DMS53 treated with DMSO at 0.1 percent for 48 hours (cell line): ENCODE measurements around the gene TSPAN5.

Source experiments
- DNase-seq: peaks from one replicate; lab custom pipeline; 2025; ENCODE audit not compliant: unreplicated experiment; lab: John Stamatoyannopoulos, UW

Gene TSPAN5

GRCh38 chr4:98673978-98674377, 15.6 kb upstream of the TSPAN5 start:
- no peak for DNase-seq

- no peak for DNase-seq
Measured at GRCh38 chr4:98673288-98673644, 14.9 kb upstream of the TSPAN5 start.

DNA sequence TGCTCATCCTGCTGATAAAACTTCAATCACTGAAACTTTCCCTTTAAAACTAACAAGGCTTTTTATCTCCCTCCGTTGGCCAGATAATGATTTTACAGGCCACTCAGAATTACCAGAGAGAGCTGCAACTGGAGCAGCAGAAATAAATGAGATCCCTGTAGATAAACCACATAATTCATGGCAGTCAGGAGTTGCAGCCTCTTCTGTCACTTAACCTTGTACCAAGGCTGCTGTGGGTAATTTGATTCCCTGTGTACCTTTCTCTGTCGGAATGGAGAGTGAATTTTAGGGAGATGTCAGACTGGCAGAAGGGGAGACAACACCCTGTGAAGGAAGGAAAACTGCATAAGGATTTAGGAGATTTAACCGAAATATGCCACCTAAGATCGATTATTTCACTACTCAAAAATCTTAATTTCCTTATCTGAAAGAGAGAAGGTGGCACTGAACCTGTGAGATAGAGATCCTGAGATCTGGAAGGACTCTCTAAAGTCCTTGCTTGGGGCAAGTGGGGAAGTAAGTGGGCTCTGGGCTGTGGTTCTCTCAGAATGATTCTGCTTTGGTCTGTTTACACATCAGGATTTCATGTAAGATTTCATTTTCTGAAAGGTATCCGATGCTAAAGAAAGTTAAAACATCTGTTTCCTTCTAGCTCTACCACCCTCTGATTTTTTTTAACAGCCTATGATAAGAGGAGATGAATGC, 14.3 kb upstream of the TSPAN5 start:
- no peak for DNase-seq

- no peak for DNase-seq
Measured at GRCh38 chr4:98671131-98671530, 12.7 kb upstream of the TSPAN5 start.

DNA sequence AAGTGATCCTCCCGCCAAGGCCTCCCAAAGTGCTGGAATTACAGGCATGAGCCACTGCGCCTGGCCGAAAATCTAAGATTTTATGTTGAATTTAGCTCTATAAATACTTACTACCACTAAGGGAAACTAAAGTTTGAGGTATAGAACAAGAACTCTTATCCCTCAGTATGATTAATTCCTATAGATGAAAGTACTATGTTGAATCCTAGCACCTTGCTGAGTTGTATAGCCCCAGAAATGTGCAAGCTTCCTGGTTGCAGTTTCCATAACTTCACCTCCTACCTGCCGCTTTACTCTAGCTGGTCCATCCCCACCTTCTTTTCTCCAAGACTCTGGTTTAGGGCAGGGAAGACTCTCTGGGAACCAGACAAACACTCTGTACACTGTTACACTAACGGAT, 11.8 kb upstream of the TSPAN5 start:
- DNase-seq = no peak

GRCh38 chr4:98669577-98669976, 11.2 kb upstream of the TSPAN5 start:
- no peak for DNase-seq

GRCh38 chr4:98664959-98665358, 6.5 kb upstream of the TSPAN5 start:
- DNase-seq = no peak

DNA sequence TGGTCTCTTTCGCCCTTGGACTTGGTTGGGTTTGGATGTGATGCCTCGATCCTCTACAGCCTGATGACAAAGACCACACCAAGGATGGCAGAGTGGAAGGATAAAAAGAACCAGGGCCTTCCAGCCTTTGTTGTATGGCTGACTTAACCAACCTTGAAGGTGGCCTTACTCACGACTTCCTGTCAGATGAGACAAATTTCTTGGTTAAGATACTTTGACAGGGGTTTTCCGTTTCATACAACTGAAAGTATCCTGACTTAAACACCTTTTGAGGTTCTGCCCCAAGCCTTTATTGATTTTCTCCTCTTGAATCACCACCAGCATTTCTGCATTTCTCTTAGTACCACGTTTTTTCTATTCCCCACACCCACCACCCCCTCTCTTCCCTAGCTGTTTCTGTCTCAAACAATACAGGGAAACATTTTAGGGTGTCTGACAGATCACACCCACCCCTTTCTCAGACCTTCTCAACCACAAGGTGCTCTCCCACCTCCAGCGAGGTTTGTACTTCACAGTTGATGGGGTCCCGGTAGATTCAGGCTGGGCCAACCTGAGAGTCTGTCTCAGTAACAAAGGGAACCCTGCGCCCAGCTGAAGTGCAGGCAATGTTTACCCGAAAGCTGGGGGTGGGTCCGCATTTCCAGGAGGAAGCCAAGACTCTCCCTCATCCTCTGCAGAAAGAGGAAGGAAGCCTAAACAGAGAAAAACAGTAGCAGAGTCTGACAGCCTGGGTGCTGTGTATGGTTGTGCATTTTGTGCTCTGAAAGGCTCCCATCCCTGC, 5.0 kb upstream of the TSPAN5 start:
- no peak for DNase-seq

DNA sequence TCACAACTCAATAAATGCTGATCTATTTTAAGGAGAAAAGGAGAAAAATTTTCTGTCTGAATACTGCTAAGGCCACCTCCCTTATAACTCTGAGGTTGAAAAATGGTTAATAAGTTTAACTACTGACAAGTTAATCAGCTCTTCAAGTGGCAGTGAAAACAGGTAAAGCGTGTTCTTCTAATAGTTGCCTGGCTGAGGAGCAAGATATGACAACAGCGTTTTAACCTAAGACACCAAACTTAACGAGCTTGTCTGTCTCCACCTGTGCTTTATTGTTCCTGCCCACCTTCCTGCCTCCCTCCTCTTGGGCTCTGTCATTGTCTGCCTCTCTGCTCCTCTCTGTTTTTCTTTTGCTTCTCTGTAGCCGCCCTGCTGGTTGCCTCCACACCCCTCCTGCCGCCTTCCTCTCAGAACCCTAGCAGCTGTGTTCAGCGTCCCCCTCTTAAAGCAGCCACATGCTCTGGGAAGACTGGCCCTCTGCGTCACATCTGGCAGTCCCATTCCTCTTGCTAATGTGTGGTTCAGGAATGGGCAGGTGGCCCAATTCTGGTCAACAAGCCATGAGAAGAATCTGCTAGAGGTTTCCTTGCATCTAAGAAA, 4.3 kb upstream of the TSPAN5 start:
- no peak for DNase-seq

GRCh38 chr4:98662055-98662453, 3.6 kb upstream of the TSPAN5 start:
- DNase-seq = no peak

DNA sequence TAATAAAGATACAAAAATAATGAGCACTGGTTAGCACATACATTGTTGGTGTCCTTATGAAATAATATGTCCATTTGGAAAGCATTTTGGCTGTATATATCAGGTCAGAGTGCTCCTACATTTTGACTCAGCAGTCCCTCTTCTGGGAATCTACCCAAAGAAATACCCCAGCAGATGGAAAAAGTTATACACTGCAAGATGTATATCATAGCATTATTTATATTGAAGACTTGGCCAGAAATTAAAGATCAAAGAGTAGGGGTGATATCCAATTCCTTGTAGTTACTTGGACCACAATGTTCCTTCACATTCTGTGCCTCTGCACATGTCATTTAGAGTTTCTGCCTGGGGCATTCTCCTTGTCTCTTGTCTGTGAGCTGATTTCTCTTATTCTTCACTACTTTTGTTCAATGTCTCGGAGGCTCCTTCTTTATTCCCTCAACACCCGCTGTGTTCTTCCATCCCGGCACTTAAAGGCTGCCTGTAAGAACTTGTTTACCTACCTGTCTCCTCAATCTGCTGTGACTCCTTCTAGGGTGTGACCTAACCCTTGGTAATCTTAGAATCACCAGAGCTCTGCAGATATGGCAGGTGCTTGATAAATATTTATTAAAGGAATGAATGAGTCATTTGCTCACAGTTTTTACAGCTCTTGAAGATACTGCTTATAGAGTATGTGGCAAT, 3.1 kb upstream of the TSPAN5 start:
- DNase-seq = no peak

GRCh38 chr4:98659741-98660462, 1.5 kb upstream of the TSPAN5 start:
- DNase-seq = peak; percentile 45

GRCh38 chr4:98659106-98659592, 738 bp upstream of the TSPAN5 start:
- no peak for DNase-seq

DNA sequence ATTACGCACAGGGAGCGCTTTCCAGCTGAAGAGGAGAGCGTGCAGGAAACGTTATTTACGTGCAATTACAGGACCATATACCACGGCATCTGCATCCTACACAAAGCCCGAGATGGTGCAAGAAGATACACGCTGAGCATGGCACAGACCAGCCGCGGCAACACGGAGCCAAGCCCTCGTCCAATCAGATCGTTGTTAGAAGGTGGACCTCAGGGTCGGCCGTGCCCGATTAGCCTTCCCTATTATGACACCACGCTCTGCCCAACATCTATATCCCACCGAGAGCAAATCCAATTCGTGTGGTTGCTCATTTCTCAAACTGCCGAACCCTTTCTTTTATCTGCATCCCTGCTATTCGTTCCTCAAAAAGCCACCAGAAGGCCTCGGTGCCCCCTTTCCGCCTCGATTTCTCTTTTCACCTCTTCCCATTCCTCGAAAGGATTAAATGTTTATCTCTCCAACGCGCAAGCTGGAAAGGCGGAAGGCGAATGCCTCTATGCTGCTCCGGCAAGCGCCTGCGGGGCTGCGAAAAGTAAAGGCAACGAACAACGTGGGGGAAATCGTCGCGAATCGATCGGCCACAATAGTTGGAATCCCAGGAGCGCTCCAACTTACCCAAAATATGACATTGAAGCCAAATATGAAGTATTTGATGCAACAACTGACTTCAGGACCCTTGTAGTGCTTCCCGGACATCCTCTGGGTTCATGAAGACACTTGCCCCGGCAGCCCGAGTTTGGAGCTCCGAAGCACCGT, 702 bp downstream of the TSPAN5 start:
- peak; percentile 21 for DNase-seq

- no peak for DNase-seq
Measured at GRCh38 chr4:98656886-98657285, 1.5 kb downstream of the TSPAN5 start.

- no peak for DNase-seq
Measured at GRCh38 chr4:98656443-98656842, 2.0 kb downstream of the TSPAN5 start.

GRCh38 chr4:98653890-98654867, 4.2 kb downstream of the TSPAN5 start:
- DNase-seq = no peak

GRCh38 chr4:98652996-98653395, 5.4 kb downstream of the TSPAN5 start:
- DNase-seq = no peak

DNA sequence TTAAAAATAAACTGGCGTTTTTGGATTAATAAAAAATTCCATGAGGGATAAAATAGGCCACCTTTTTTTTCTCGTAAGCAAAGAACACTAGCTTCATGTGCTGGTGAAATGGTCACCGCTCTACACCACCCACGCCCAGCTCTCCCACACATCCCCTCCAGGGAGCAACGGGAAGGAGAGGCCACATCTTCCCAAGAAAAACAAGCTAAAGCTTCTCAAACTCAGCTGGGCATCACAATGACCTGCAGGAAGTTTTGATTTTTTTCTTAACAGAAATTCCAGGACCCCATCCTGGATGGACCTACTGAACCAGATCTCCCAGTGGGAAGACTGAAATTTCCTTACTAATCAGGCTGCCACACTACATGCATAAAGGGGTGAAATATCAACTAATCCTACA, 9.8 kb downstream of the TSPAN5 start:
- DNase-seq = no peak
